ENCODE data around the gene BAZ1B.
"Not testable (repeated sequence)": the region's sequence is repeated elsewhere in the genome, so short reads cannot be mapped to it uniquely, and the experiment has no call there.

The BAZ1B gene

GRCh38 chr7:73522105-73522872, at the start of gene BAZ1B:
Gene BAZ1B (minus strand): TSS chr7:73522293. CDS start chr7:73521933, 360 bp downstream.
- DNase-seq (ENCODE audit: low spot score), result peak; percentile 99

GRCh38 chr7:73570977-73571376, 48.9 kb upstream of the BAZ1B start:
- no peak for DNase-seq (ENCODE audit: low spot score)

GRCh38 chr7:73570521-73570920, 48.4 kb upstream of the BAZ1B start:
- no peak for DNase-seq (ENCODE audit: low spot score)

GRCh38 chr7:73569042-73569608, 47.0 kb upstream of the BAZ1B start:
- no peak for DNase-seq (ENCODE audit: low spot score)

- no peak for DNase-seq (ENCODE audit: low spot score)
Measured at GRCh38 chr7:73567846-73568685, 46.0 kb upstream of the BAZ1B start.

- DNase-seq (ENCODE audit: low spot score), result no peak
Measured at GRCh38 chr7:73567140-73567539, 45.0 kb upstream of the BAZ1B start.

- not testable (repeated sequence) for DNase-seq (ENCODE audit: low spot score)
Measured at GRCh38 chr7:73566431-73566830, 44.3 kb upstream of the BAZ1B start.

GRCh38 chr7:73565675-73566340, 43.7 kb upstream of the BAZ1B start:
- DNase-seq (ENCODE audit: low spot score), result no peak

GRCh38 chr7:73560109-73560835, 38.2 kb upstream of the BAZ1B start:
- peak; percentile 83 for DNase-seq (ENCODE audit: low spot score)

GRCh38 chr7:73557397-73558257, 35.5 kb upstream of the BAZ1B start, which contains the start of gene BCL7B:
Gene BCL7B (minus strand): TSS chr7:73557690. CDS start chr7:73557578, 112 bp downstream.
- DNase-seq (ENCODE audit: low spot score), result peak; percentile 99

- DNase-seq (ENCODE audit: low spot score), result peak; percentile 98
Measured at GRCh38 chr7:73557108-73557396, 35.0 kb upstream of the BAZ1B start.

GRCh38 chr7:73556208-73557107, 34.4 kb upstream of the BAZ1B start:
- no peak for DNase-seq (ENCODE audit: low spot score)

GRCh38 chr7:73555411-73555982, 33.4 kb upstream of the BAZ1B start:
- DNase-seq (ENCODE audit: low spot score), result peak; percentile 53

GRCh38 chr7:73550093-73550492, 28.0 kb upstream of the BAZ1B start:
- DNase-seq (ENCODE audit: low spot score), result not testable (repeated sequence)

GRCh38 chr7:73549176-73549575, 27.1 kb upstream of the BAZ1B start:
- DNase-seq (ENCODE audit: low spot score), result no peak

GRCh38 chr7:73547841-73548240, 25.7 kb upstream of the BAZ1B start:
- DNase-seq (ENCODE audit: low spot score), result no peak

- DNase-seq (ENCODE audit: low spot score), result no peak
Measured at GRCh38 chr7:73544678-73545077, 22.6 kb upstream of the BAZ1B start.

GRCh38 chr7:73541722-73542121, 19.6 kb upstream of the BAZ1B start:
- DNase-seq (ENCODE audit: low spot score), result no peak

GRCh38 chr7:73539709-73540108, 17.6 kb upstream of the BAZ1B start:
- DNase-seq (ENCODE audit: low spot score), result no peak

Data from AG08395 (cell line).